HepG2 (cell line): Measurements from ENCODE around the gene COBLL1. TPM values are rescaled to one million over a fixed set of nuclear protein-coding genes. Genes with fewer than 3 reads are reported as not detected.

Experiments
- BCL6 ChIP-seq: IDR thresholded peaks from 2 replicates; pipeline ENCODE4 v1.6.1; 2016; ENCODE audit warnings: missing genetic modification reagents, missing compliant biosample characterization
- FOXA3 ChIP-seq: IDR thresholded peaks from 2 replicates; pipeline ENCODE4 v1.6.1; 2016; ENCODE audit warnings: missing genetic modification reagents, missing compliant biosample characterization
- FOXC1 ChIP-seq: sonication (generic); formaldehyde crosslinking; IDR thresholded peaks from 2 replicates; pipeline ENCODE4 v1.8.0; 2022; ENCODE audit warnings: mild to moderate bottlenecking, missing genetic modification reagents, borderline replicate concordance
- HDAC2 ChIP-seq: sonication (generic); formaldehyde crosslinking; IDR thresholded peaks from 2 replicates; pipeline ENCODE4 v1.4.0; 2020; ENCODE audit warnings: missing genetic modification reagents
- HHEX ChIP-seq: IDR thresholded peaks from 2 replicates; pipeline ENCODE4 v1.6.1; 2016; ENCODE audit warnings: control low read depth
- JDP2 ChIP-seq: sonication (generic); formaldehyde crosslinking; IDR thresholded peaks from 2 replicates; pipeline ENCODE4 v1.8.1; 2022; ENCODE audit warnings: missing genetic modification reagents, borderline replicate concordance
- KLF16 ChIP-seq, 2 experiments: sonication (generic) in 1 of 2; formaldehyde crosslinking in 1 of 2; IDR thresholded peaks; 2 replicates each; pipeline versions ENCODE4 v1.6.1 to v1.8.0; 2016 to 2023; ENCODE audit warnings: missing genetic modification reagents in 2 of 2, missing compliant biosample characterization in 1 of 2
- MIXL1 ChIP-seq: IDR thresholded peaks from 2 replicates; pipeline ENCODE4 v1.6.1; 2016
- NCOA2 ChIP-seq: sonication (generic); formaldehyde crosslinking; IDR thresholded peaks from 2 replicates; pipeline ENCODE4 v1.8.0; 2022; ENCODE audit warnings: inconsistent platforms
- NFKBIZ ChIP-seq: IDR thresholded peaks from 2 replicates; pipeline ENCODE4 v1.6.1; 2018; ENCODE audit warnings: missing genetic modification reagents, missing compliant biosample characterization
- POGZ ChIP-seq: sonication (generic); formaldehyde crosslinking; IDR thresholded peaks from 2 replicates; pipeline ENCODE4 v1.4.0; 2020; ENCODE audit warnings: mild to moderate bottlenecking, missing genetic modification reagents
- PRMT3 ChIP-seq: sonication (generic); formaldehyde crosslinking; IDR thresholded peaks from 2 replicates; pipeline ENCODE4 v1.8.1; 2022; ENCODE audit warnings: low read depth, mild to moderate bottlenecking, moderate library complexity, missing genetic modification reagents, borderline replicate concordance
- RARA ChIP-seq: IDR thresholded peaks from 2 replicates; pipeline ENCODE4 v1.6.1; 2016; ENCODE audit warnings: missing genetic modification reagents, missing compliant biosample characterization
- RCOR2 ChIP-seq: IDR thresholded peaks from 2 replicates; pipeline ENCODE4 v1.6.1; 2016; ENCODE audit warnings: missing biosample characterization, missing genetic modification reagents
- REPIN1 ChIP-seq: sonication (generic); formaldehyde crosslinking; IDR thresholded peaks from 2 replicates; pipeline ENCODE4 v1.8.0; 2022; ENCODE audit warnings: missing genetic modification reagents, low read depth, mild to moderate bottlenecking, borderline replicate concordance
- STAT5B ChIP-seq: sonication (generic); formaldehyde crosslinking; IDR thresholded peaks from 2 replicates; pipeline ENCODE4 v1.4.0; 2020; ENCODE audit warnings: missing genetic modification reagents
- TARDBP ChIP-seq: sonication (generic); formaldehyde crosslinking; IDR thresholded peaks from 2 replicates; pipeline ENCODE4 v1.8.0; 2022; ENCODE audit warnings: mild to moderate bottlenecking, missing genetic modification reagents
- TBX2 ChIP-seq: sonication (generic); formaldehyde crosslinking; IDR thresholded peaks from 2 replicates; pipeline ENCODE4 v1.5.0; 2020; ENCODE audit warnings: missing genetic modification reagents, mild to moderate bottlenecking, borderline replicate concordance
- ZMYM2 ChIP-seq: sonication (generic); formaldehyde crosslinking; IDR thresholded peaks from 2 replicates; pipeline ENCODE4 v1.8.0; 2022; ENCODE audit warnings: mild to moderate bottlenecking, missing genetic modification reagents
- ZNF296 ChIP-seq: sonication (generic); formaldehyde crosslinking; conservative IDR thresholded peaks from 2 replicates; pipeline ENCODE4 v1.5.0; 2020; ENCODE audit warnings: mild to moderate bottlenecking, missing genetic modification reagents
- ZNF331 ChIP-seq: sonication (generic); formaldehyde crosslinking; IDR thresholded peaks from 2 replicates; pipeline ENCODE4 v1.4.0; 2020; ENCODE audit warnings: missing genetic modification reagents
- ZNF788 ChIP-seq: sonication (generic); formaldehyde crosslinking; IDR thresholded peaks from 2 replicates; pipeline ENCODE4 v1.5.0; 2020; ENCODE audit warnings: mild to moderate bottlenecking, missing genetic modification reagents, borderline replicate concordance
- ZNF792 ChIP-seq: IDR thresholded peaks from 2 replicates; pipeline ENCODE4 v1.6.1; 2016
- polyA plus RNA-seq, 8 experiments: library from polyadenylated mRNA; depleted of rRNA in 3 of 8; stranded (reverse) in 7 of 8; unstranded in 1 of 8; fragments of >200 nt; fragmentation: Illumina TruSeq in 4 of 8; extraction: Trizol in 4 of 8; gene quantifications; 2 replicates each; pipeline versions ENCODE4 v1.2.1 to v1.2.3, GENCODE V29; 2011 to 2016; ENCODE audit warnings: low read depth in 4 of 8, missing spikeins in 1 of 8, mixed read lengths in 1 of 8; ENCODE audit not compliant: insufficient read depth in 1 of 8
- total RNA-seq, 5 experiments: library from RNA; depleted of rRNA; stranded (reverse); fragments of >200 nt; fragmentation: Illumina TruSeq; extraction: Trizol; gene quantifications; 2 replicates each; pipeline ENCODE4 v1.2.3, GENCODE V29; 2016; ENCODE audit warnings: low read depth in 1 of 5
- TF ChIP-seq, protein P1 (sequence below): IDR thresholded peaks from 2 replicates; pipeline ENCODE4 v1.6.1; 2018; ENCODE audit warnings: missing genetic modification reagents
- TF ChIP-seq, protein P2 (sequence below): sonication (generic); formaldehyde crosslinking; conservative IDR thresholded peaks from 2 replicates; pipeline ENCODE4 v1.4.0; 2020; ENCODE audit warnings: missing genetic modification reagents
- TF ChIP-seq, protein P3 (sequence below): sonication (generic); formaldehyde crosslinking; conservative IDR thresholded peaks from 2 replicates; pipeline ENCODE4 v1.4.0; 2020; ENCODE audit warnings: mild to moderate bottlenecking, missing genetic modification reagents, moderate library complexity

COBLL1 gene
- total and polyA plus RNA-seq, 2 of the 13 experiments (the other 11 are each of a cell fraction or from before 2014, with no cell fraction given) = 32.6 to 86.8 TPM

- peak in 1 of 2 experiments; percentile 18; a peak in 1 of 4 replicates for TF ChIP-seq KLF16 (CRISPR knock-in tag; IDR thresholded peaks at IDR 0.05)
- TF ChIP-seq PRMT3 (CRISPR knock-in tag) = no peak
- TF ChIP-seq POGZ (CRISPR knock-in tag) = peak; percentile 67; the same call in 1 of the 2 replicates
- TF ChIP-seq ZNF331 (CRISPR knock-in tag) = peak; percentile 49; the same call in 1 of the 2 replicates
- peak; percentile 57 for TF ChIP-seq HDAC2 (CRISPR knock-in tag)
- peak; percentile 31; the same call in 1 of the 2 replicates for TF ChIP-seq MIXL1 (CRISPR knock-in tag)
- TF ChIP-seq FOXC1 = no peak
- TF ChIP-seq, protein P1, sequence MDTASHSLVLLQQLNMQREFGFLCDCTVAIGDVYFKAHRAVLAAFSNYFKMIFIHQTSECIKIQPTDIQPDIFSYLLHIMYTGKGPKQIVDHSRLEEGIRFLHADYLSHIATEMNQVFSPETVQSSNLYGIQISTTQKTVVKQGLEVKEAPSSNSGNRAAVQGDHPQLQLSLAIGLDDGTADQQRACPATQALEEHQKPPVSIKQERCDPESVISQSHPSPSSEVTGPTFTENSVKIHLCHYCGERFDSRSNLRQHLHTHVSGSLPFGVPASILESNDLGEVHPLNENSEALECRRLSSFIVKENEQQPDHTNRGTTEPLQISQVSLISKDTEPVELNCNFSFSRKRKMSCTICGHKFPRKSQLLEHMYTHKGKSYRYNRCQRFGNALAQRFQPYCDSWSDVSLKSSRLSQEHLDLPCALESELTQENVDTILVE (CRISPR knock-in tag) = 0 out of 2 replicates have a peak, but pooled peaks have one; percentile 20
- no peak for TF ChIP-seq ZNF792 (CRISPR knock-in tag)
- TF ChIP-seq TBX2 (CRISPR knock-in tag) = peak; percentile 25; the same call in 1 of the 2 replicates
- no peak for TF ChIP-seq ZNF296 (CRISPR knock-in tag)
- 0 out of 2 replicates have a peak, but pooled peaks have one; percentile 18 for TF ChIP-seq NFKBIZ (CRISPR knock-in tag)
- TF ChIP-seq RARA (CRISPR knock-in tag) = peak; percentile 27; the same call in 1 of the 2 replicates
- peak; percentile 71 for TF ChIP-seq BCL6 (CRISPR knock-in tag)
- TF ChIP-seq ZNF788 = no peak
- TF ChIP-seq STAT5B (CRISPR knock-in tag) = 0 out of 2 replicates have a peak, but pooled peaks have one; percentile 48
- TF ChIP-seq, protein P2, sequence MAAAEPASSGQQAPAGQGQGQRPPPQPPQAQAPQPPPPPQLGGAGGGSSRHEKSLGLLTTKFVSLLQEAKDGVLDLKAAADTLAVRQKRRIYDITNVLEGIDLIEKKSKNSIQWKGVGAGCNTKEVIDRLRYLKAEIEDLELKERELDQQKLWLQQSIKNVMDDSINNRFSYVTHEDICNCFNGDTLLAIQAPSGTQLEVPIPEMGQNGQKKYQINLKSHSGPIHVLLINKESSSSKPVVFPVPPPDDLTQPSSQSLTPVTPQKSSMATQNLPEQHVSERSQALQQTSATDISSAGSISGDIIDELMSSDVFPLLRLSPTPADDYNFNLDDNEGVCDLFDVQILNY (CRISPR knock-in tag) = no peak
- TF ChIP-seq REPIN1 = 0 out of 2 replicates have a peak, but pooled peaks have one; percentile 15
- TF ChIP-seq FOXA3 = peak; percentile 20; the same call in 1 of the 2 replicates
- 0 out of 2 replicates have a peak, but pooled peaks have one; percentile 16 for TF ChIP-seq HHEX (CRISPR knock-in tag)
- TF ChIP-seq TARDBP (CRISPR knock-in tag) = 0 out of 2 replicates have a peak, but pooled peaks have one; percentile 26
- TF ChIP-seq RCOR2 (CRISPR knock-in tag) = peak; percentile 64
- TF ChIP-seq, protein P3, sequence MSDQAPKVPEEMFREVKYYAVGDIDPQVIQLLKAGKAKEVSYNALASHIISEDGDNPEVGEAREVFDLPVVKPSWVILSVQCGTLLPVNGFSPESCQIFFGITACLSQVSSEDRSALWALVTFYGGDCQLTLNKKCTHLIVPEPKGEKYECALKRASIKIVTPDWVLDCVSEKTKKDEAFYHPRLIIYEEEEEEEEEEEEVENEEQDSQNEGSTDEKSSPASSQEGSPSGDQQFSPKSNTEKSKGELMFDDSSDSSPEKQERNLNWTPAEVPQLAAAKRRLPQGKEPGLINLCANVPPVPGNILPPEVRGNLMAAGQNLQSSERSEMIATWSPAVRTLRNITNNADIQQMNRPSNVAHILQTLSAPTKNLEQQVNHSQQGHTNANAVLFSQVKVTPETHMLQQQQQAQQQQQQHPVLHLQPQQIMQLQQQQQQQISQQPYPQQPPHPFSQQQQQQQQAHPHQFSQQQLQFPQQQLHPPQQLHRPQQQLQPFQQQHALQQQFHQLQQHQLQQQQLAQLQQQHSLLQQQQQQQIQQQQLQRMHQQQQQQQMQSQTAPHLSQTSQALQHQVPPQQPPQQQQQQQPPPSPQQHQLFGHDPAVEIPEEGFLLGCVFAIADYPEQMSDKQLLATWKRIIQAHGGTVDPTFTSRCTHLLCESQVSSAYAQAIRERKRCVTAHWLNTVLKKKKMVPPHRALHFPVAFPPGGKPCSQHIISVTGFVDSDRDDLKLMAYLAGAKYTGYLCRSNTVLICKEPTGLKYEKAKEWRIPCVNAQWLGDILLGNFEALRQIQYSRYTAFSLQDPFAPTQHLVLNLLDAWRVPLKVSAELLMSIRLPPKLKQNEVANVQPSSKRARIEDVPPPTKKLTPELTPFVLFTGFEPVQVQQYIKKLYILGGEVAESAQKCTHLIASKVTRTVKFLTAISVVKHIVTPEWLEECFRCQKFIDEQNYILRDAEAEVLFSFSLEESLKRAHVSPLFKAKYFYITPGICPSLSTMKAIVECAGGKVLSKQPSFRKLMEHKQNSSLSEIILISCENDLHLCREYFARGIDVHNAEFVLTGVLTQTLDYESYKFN (CRISPR knock-in tag) = peak; percentile 29
- TF ChIP-seq ZMYM2 = peak; percentile 44; the same call in 1 of the 2 replicates
- TF ChIP-seq NCOA2 (CRISPR knock-in tag) = peak; percentile 40; the same call in 1 of the 2 replicates
- TF ChIP-seq JDP2 = no peak
Measured at GRCh38 chr2:164826293-164827243, 15.1 kb downstream of the COBLL1 start (continued).
